ENCODE data around the gene HOXA4.

The HOXA4 gene

DNA sequence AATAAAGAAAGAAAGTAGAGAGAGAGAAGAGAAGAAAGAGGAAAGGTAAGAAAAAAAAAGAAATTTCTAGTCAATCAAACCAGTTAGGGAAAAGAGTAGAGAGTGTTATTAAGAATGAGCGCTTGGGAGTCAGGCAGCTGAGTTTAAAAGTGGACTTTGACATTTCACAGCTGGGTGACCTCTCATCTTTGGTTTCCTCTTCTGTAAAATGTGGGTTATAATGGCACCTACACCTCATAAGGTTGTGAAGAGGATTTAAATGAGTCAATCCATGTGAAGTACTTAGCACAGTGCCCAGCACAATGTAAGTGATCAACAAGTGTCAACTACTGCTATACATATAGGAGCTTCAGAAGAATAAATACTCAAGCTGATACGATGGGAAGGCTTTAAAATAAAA, 46.9 kb downstream of the HOXA4 start:
- no peaks in the 10 kb centered on the region for H3K36me3 ChIP-seq (ENCODE audit: control insufficient read depth, low read length)
- H3K9me2 ChIP-seq (replicated peaks; ENCODE audit: control insufficient read depth, low read length) = no peaks in the 10 kb centered on the region
- no peak overlapping the region for H3K4me2 ChIP-seq (ENCODE audit: low read length)
- no peaks in the 10 kb centered on the region for H3F3A ChIP-seq (ENCODE audit: control insufficient read depth, insufficient read depth)
- no peaks in the 10 kb centered on the region for H3K79me2 ChIP-seq (ENCODE audit: control insufficient read depth, low read length)
- no peaks in the 10 kb centered on the region for H3K4me1 ChIP-seq (ENCODE audit: control insufficient read depth, low read length)
- H3K27me3 ChIP-seq (ENCODE audit: control insufficient read depth, low read length) = no peaks in the 10 kb centered on the region
- H3K4me3 ChIP-seq (ENCODE audit: low read length) = no peak overlapping the region
- no peaks in the 10 kb centered on the region for H4K20me1 ChIP-seq (ENCODE audit: control insufficient read depth, insufficient read depth, low read depth, low read length)
- no peak for TF ChIP-seq EZH2phosphoT487 (IDR thresholded peaks at IDR 0.05; ENCODE audit: borderline replicate concordance, low read length)
- TF ChIP-seq, protein P1, sequence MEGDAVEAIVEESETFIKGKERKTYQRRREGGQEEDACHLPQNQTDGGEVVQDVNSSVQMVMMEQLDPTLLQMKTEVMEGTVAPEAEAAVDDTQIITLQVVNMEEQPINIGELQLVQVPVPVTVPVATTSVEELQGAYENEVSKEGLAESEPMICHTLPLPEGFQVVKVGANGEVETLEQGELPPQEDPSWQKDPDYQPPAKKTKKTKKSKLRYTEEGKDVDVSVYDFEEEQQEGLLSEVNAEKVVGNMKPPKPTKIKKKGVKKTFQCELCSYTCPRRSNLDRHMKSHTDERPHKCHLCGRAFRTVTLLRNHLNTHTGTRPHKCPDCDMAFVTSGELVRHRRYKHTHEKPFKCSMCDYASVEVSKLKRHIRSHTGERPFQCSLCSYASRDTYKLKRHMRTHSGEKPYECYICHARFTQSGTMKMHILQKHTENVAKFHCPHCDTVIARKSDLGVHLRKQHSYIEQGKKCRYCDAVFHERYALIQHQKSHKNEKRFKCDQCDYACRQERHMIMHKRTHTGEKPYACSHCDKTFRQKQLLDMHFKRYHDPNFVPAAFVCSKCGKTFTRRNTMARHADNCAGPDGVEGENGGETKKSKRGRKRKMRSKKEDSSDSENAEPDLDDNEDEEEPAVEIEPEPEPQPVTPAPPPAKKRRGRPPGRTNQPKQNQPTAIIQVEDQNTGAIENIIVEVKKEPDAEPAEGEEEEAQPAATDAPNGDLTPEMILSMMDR (IDR thresholded peaks at IDR 0.05; ENCODE audit: low read depth, low read length, poor library complexity, severe bottlenecking) = no peak
- H3K9me3 ChIP-seq (ENCODE audit: control insufficient read depth, insufficient read depth, low read length) = no peaks in the 10 kb centered on the region
- no peak overlapping the region for H3K27ac ChIP-seq (ENCODE audit: low read depth, low read length)

DNA sequence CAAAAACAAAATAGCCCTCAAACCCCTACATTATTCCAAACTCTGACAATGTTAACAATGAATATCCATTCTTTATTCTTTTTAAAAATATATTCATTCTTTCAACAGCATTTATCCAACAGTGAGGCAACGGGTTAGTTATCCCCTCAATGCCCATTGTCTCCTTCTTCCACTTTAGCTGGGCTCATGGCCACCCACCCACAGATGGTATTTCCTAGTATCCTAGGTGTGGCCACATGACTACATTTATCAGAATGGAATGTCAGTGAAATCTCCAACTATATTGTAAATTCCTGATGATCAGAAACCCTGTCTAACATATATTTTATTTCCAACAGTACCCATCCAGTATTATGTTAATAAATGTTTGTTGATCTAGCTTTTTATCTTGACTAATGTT, 48.4 kb downstream of the HOXA4 start:
- no peak overlapping the region for H3K4me2 ChIP-seq (ENCODE audit: low read length)
- H3K27ac ChIP-seq (ENCODE audit: low read depth, low read length) = no peak overlapping the region

DNA sequence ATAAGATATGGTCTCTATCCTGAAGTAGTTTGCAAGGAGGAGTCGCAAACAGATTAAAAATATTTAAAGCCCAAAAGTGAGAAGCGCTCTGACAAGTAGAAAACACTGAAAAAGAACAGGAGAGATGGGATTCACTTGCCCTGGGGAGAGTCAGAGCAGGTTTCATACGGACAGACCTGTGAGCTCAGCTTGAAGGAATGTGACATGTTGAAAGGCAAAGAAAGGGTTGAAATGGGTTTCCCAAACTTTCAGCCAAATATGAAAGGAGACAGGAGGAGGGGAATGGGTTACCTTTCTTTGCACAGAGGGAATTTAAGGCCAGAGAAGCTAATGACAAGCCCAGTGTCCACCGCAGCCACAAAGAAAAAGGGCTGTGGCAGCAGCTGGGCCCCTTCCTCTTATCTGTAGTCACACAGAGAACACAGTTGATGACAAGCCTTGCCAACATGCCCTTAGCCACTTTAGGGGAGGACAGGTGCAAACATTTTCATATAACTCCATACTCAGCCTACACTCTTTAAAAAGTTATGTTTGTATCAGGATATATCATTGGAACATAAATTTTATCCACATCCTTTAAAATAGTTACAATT, 49.6 kb downstream of the HOXA4 start:
- H3F3A ChIP-seq (ENCODE audit: control insufficient read depth, insufficient read depth) = no peaks in the 10 kb centered on the region
- H3K27ac ChIP-seq (ENCODE audit: low read depth, low read length) = no peak overlapping the region
- no peaks in the 10 kb centered on the region for H3K36me3 ChIP-seq (ENCODE audit: control insufficient read depth, low read length)
- H3K4me2 ChIP-seq (ENCODE audit: low read length) = no peak overlapping the region
- no peak overlapping the region for H3K4me3 ChIP-seq (ENCODE audit: low read length)
- H3K27me3 ChIP-seq (ENCODE audit: control insufficient read depth, low read length) = no peaks in the 10 kb centered on the region
- TF ChIP-seq, protein P1 (IDR thresholded peaks at IDR 0.05; ENCODE audit: low read depth, low read length, poor library complexity, severe bottlenecking) = no peak
- TF ChIP-seq EZH2phosphoT487 (IDR thresholded peaks at IDR 0.05; ENCODE audit: borderline replicate concordance, low read length) = no peak
- no peaks in the 10 kb centered on the region for H3K79me2 ChIP-seq (ENCODE audit: control insufficient read depth, low read length)
- no peaks in the 10 kb centered on the region for H4K20me1 ChIP-seq (ENCODE audit: control insufficient read depth, insufficient read depth, low read depth, low read length)
- no peaks in the 10 kb centered on the region for H3K4me1 ChIP-seq (ENCODE audit: control insufficient read depth, low read length)
- no peaks in the 10 kb centered on the region for H3K9me3 ChIP-seq (ENCODE audit: control insufficient read depth, insufficient read depth, low read length)
- no peaks in the 10 kb centered on the region for H3K9me2 ChIP-seq (replicated peaks; ENCODE audit: control insufficient read depth, low read length)

More for the DNA sequence above, 48.4 kb downstream of the HOXA4 start:
- Histone ChIP-seq H3K27me3 (ENCODE audit: control insufficient read depth, low read length) (no peaks in the 10 kb centered on the region), H3K4me1 (ENCODE audit: control insufficient read depth, low read length) (no peaks in the 10 kb centered on the region), H3K79me2 (ENCODE audit: control insufficient read depth, low read length) (no peaks in the 10 kb centered on the region), H3F3A (ENCODE audit: control insufficient read depth, insufficient read depth) (no peaks in the 10 kb centered on the region), H3K4me3 (ENCODE audit: low read length) (no peak overlapping the region), H4K20me1 (ENCODE audit: control insufficient read depth, insufficient read depth, low read depth, low read length) (no peaks in the 10 kb centered on the region), H3K9me2 (replicated peaks; ENCODE audit: control insufficient read depth, low read length) (no peaks in the 10 kb centered on the region), H3K9me3 (ENCODE audit: control insufficient read depth, insufficient read depth, low read length) (no peaks in the 10 kb centered on the region), H3K36me3 (ENCODE audit: control insufficient read depth, low read length) (no peaks in the 10 kb centered on the region)
- no peak for TF ChIP-seq EZH2phosphoT487 (IDR thresholded peaks at IDR 0.05; ENCODE audit: borderline replicate concordance, low read length)
- TF ChIP-seq, protein P1 (IDR thresholded peaks at IDR 0.05; ENCODE audit: low read depth, low read length, poor library complexity, severe bottlenecking) = no peak

All from DOHH2 (cell line).